Gastroesophageal sphincter (tissue), 3 donors: Measurements from ENCODE around the gene NBEA.

Experiments used
- EP300 ChIP-seq: sonication (generic); formaldehyde crosslinking; IDR thresholded peaks from one replicate; pipeline ENCODE4 v1.6.1; 2017; ENCODE audit warnings: antibody characterized with exemption, mild to moderate bottlenecking
- POLR2A ChIP-seq, 2 donors: fragments of 450-650 bp; IDR thresholded peaks; one replicate each; pipeline ENCODE4 v1.6.1; 2017; ENCODE audit warnings: antibody characterized with exemption in 2 of 2, mild to moderate bottlenecking in 2 of 2, moderate library complexity in 1 of 2
- POLR2AphosphoS5 ChIP-seq: sonication (generic); formaldehyde crosslinking; IDR thresholded peaks from one replicate; pipeline ENCODE4 v1.6.1; 2017; ENCODE audit warnings: antibody characterized with exemption
- TF ChIP-seq, protein P1 (sequence below), 4 experiments: fragments of 200-600 bp in 2 of 4; fragments of 450-650 bp in 2 of 4; sonication (generic) in 1 of 4; IDR thresholded peaks; one replicate each; pipeline ENCODE4 v1.5.1; 2017 to 2019; ENCODE audit warnings: antibody characterized with exemption in 4 of 4, mild to moderate bottlenecking in 2 of 4, moderate library complexity in 2 of 4

- TF ChIP-seq EP300, result no peak
- TF ChIP-seq POLR2A (IDR thresholded peaks at IDR 0.05), result no peak
- TF ChIP-seq, protein P1, sequence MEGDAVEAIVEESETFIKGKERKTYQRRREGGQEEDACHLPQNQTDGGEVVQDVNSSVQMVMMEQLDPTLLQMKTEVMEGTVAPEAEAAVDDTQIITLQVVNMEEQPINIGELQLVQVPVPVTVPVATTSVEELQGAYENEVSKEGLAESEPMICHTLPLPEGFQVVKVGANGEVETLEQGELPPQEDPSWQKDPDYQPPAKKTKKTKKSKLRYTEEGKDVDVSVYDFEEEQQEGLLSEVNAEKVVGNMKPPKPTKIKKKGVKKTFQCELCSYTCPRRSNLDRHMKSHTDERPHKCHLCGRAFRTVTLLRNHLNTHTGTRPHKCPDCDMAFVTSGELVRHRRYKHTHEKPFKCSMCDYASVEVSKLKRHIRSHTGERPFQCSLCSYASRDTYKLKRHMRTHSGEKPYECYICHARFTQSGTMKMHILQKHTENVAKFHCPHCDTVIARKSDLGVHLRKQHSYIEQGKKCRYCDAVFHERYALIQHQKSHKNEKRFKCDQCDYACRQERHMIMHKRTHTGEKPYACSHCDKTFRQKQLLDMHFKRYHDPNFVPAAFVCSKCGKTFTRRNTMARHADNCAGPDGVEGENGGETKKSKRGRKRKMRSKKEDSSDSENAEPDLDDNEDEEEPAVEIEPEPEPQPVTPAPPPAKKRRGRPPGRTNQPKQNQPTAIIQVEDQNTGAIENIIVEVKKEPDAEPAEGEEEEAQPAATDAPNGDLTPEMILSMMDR (IDR thresholded peaks at IDR 0.05), result no peak
- no peak for TF ChIP-seq POLR2AphosphoS5
Observed at GRCh38 chr13:35714121-35714520, 772.1 kb downstream of the NBEA start.
